Measurements from ENCODE around the gene INSYN2A.
A peak's percentile ranks its signal among the peaks of the same experiment; 100 is the strongest.

Gene INSYN2A

GRCh38 chr10:127197154-127197432, 702 bp upstream of the INSYN2A start:
- peak overlapping the region; percentile 32 for H3K4me3 ChIP-seq (ENCODE audit: low read length)
- TF ChIP-seq CTCF (IDR thresholded peaks at IDR 0.05; ENCODE audit: insufficient read depth, low read depth, low read length, missing control alignments): no peak
- DNase-seq (ENCODE audit: low read depth): no peak

GRCh38 chr10:127195571-127196281, 665 bp downstream of the INSYN2A start:
- peak overlapping the region; percentile 35 for H3K4me3 ChIP-seq (ENCODE audit: low read length)
- DNase-seq (ENCODE audit: low read depth): peak; percentile 13
- no peak for TF ChIP-seq CTCF (IDR thresholded peaks at IDR 0.05; ENCODE audit: insufficient read depth, low read depth, low read length, missing control alignments)

- TF ChIP-seq CTCF (IDR thresholded peaks at IDR 0.05; ENCODE audit: insufficient read depth, low read depth, low read length, missing control alignments): no peak
- peak; percentile 17 for DNase-seq (ENCODE audit: low read depth)
- H3K4me3 ChIP-seq (ENCODE audit: low read length): no peak overlapping the region
Measured at GRCh38 chr10:127195041-127195506, 1.3 kb downstream of the INSYN2A start.

DNA sequence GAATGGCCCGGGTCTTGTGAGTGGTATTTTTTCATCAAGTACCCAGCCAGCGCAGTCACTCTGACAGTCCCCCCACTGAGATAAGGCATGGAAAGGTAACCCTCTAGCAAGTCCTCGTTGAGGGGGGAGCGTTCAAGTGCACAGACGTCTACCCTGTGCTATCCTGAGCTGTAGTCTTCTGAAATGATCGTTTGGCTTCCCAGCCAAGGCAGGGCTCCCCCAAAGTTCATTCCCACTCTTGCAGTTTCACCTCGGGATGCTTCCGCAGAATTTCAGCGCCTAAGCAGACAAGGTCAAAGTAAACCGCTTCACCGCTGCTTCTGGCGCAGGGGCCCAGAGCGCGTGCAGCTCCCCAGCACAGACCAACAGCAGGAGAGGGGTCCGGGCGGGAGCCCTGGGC, 1.8 kb downstream of the INSYN2A start:
- no peak overlapping the region for H3K4me3 ChIP-seq (ENCODE audit: low read length)
- no peak for TF ChIP-seq CTCF (IDR thresholded peaks at IDR 0.05; ENCODE audit: insufficient read depth, low read depth, low read length, missing control alignments)
- DNase-seq (ENCODE audit: low read depth): no peak

- TF ChIP-seq CTCF (IDR thresholded peaks at IDR 0.05; ENCODE audit: insufficient read depth, low read depth, low read length, missing control alignments): no peak
- DNase-seq (ENCODE audit: low read depth): no peak
- H3K4me3 ChIP-seq (ENCODE audit: low read length): no peak overlapping the region
Measured at GRCh38 chr10:127194111-127194510, 2.3 kb downstream of the INSYN2A start.

DNA sequence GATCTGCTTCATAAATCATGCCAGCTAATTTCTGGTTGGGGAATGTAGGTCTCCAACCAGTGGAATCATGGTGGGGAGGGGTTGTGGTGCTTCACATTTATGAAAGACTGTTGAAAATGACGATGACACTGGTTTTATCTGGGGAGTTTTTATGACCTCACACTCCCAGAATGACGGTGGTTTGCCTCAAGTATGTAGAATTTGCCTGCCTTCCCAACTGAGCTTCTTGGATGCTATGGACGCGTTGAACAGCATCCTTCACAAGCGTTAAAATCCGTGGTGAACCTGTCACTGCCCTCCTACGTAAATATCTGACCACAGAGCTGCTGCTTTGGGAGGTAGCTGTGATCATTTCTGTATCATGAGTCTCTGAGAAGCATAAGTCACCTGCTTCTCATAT, 3.3 kb downstream of the INSYN2A start:
- no peak for TF ChIP-seq CTCF (IDR thresholded peaks at IDR 0.05; ENCODE audit: insufficient read depth, low read depth, low read length, missing control alignments)
- DNase-seq (ENCODE audit: low read depth): no peak
- no peak overlapping the region for H3K4me3 ChIP-seq (ENCODE audit: low read length)

GRCh38 chr10:127190427-127190826, 6.0 kb downstream of the INSYN2A start:
- H3K4me3 ChIP-seq (ENCODE audit: low read length): no peak overlapping the region
- no peak for TF ChIP-seq CTCF (IDR thresholded peaks at IDR 0.05; ENCODE audit: insufficient read depth, low read depth, low read length, missing control alignments)
- DNase-seq (ENCODE audit: low read depth): no peak
